DMS114 treated with DMSO at 0.1 percent for 48 hours (cell line): ENCODE results near the gene YY1.
A peak's percentile ranks its signal among the peaks of the same experiment; 100 is the strongest.
"Not testable (repeated sequence)": the region's sequence is repeated elsewhere in the genome, so short reads cannot be mapped to it uniquely, and the experiment has no call there.

ENCODE experiments used
- DNase-seq: peaks from one replicate; lab custom pipeline; 2025; ENCODE audit not compliant: unreplicated experiment; lab: John Stamatoyannopoulos, UW

YY1 gene

GRCh38 chr14:100283436-100283835, 44.5 kb downstream of the YY1 start:
- DNase-seq = not testable (repeated sequence)

- DNase-seq = no peak
Observed at GRCh38 chr14:100283984-100284881, 45.3 kb downstream of the YY1 start.

DNA sequence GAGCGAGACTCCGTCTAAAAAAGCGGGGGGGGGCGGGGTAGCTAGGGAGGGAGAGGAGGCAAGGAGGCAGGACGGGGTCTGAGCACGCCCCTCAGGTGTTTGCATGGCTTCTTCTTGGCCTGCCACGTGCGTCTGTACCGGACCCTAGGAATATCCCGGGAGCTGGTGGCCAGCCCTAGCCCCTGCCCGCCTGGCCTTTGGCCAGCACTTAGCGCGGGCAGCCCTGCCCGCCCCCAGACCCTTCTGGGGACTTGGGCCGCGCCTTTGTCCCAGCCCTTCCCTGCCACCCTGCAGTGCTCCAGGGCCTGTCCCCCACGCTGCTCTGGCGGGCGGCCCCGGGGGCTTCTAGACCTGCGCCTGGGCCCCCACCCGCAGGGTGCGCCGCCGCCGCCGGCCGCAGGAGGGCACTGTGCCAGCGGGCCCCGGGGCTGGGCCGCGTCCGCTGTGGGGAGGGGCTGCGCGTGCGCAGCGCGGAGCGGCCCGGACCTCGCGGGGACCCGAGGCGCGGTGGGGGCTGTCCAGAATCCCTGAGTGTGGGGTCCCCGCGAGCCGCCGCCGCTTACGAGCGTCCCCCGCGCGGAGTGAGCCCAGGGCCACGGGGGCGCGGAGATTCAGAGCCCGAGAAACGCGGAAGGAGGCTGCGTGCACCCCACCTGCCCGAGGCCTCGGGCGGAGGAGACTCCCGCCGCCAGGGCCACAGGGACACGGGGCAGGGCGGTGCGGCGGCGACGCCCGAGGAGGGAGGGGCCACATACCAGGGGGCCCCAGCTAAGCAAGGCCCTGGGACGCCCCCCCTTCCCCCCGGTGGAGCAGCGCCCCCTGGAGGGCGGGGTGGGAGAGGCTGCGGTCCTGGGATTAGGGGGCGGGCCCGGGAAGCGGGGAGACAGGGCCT, 46.3 kb downstream of the YY1 start:
- DNase-seq = peak; percentile 12

DNA sequence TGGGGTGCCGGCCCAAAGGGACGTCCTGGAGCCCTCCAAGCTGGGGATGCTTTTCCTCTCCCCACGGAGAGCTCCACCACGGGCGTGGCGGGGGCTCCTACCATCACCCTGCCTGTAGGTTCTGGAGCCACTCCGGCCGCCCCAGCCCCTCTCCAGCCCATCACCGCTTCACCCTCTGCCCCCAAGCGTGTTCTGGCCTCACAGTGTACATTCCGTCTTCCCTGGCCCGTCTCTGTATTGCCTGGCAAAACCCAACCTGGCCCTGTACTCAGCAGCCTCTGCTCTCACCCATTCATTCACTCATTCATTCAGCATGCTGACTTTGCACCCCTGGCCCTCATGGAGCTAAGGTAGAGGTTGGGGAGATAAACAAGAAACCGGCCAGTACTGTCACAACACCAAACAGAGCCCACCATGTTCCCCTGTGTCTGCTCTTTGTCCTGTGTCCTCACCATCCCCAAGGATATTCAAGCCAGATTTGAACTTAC, 47.0 kb downstream of the YY1 start:
- DNase-seq = no peak

GRCh38 chr14:100286484-100287191, 47.7 kb downstream of the YY1 start:
- DNase-seq = no peak

- no peak for DNase-seq
Observed at GRCh38 chr14:100287202-100287997, 48.5 kb downstream of the YY1 start.

GRCh38 chr14:100287998-100288295, 49.0 kb downstream of the YY1 start:
- not testable (repeated sequence) for DNase-seq

- DNase-seq = no peak
Observed at GRCh38 chr14:100288382-100289185, 49.6 kb downstream of the YY1 start.

DNA sequence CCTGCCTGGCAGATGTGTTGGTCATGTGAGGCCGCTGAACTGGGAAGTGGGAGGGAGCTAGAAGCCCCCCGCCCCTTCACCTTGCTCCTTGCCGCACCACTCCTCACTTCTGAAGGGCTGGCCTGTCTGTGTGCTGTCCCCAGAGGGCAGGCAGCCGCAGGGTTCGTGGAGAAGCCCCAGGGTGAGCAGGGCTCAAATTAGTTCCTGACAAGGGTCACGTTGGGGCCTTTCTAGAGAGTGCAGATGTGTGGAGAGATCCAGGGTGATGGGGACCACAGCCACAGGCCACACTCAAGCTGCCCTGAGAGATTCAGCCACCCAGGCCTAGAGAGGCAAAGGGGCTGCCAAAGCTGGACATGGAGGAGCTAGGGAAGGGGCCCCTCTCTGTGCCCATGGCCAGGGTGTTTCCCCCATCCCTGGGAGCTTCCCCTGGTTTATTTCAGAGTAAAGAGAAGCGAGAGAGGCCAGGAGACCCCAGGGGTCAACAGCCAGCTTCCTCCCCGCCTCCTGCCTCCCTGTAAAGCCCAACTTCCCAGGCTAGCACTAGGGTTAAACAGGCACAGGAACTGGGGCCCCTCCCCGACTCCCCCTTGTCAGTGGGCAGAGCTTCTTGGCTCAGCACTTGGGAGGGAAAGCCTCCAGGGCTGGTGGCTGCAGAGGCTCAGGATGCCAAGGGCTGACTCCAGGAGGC, 51.1 kb downstream of the YY1 start:
- no peak for DNase-seq

DNA sequence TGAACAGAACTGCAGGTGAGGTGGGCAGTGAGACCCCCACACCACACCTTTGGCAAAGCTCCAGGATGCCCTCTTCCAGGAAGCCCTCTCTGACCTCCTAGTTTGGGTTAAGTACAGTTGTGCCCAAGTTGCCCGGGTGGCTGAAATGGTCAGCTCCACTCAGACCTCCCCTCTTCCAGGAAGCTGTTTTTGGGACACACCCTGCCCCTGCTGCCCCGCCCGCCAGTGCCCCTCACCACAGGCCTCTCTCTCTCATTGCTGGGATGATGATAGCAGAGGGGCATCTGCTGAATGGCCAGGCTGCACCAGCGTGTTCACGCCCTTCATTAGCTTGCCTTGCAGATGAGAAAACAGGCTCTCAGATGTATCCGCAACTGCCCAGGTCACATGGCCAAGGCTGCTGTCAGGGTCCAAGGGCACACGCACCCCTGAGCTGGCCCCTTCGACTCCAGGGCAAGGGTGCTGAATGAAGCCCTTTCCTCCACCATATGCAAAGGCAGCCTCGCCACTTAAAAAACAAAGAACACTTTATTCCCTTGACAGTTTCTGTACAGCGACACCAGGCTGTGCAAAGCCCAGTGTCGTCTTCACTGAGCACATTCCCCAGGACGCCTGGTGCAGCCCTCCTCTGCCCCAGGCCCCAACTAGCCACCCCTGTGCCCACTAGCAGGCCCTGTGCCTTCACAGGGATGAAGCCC, 51.8 kb downstream of the YY1 start:
- DNase-seq = no peak

DNA sequence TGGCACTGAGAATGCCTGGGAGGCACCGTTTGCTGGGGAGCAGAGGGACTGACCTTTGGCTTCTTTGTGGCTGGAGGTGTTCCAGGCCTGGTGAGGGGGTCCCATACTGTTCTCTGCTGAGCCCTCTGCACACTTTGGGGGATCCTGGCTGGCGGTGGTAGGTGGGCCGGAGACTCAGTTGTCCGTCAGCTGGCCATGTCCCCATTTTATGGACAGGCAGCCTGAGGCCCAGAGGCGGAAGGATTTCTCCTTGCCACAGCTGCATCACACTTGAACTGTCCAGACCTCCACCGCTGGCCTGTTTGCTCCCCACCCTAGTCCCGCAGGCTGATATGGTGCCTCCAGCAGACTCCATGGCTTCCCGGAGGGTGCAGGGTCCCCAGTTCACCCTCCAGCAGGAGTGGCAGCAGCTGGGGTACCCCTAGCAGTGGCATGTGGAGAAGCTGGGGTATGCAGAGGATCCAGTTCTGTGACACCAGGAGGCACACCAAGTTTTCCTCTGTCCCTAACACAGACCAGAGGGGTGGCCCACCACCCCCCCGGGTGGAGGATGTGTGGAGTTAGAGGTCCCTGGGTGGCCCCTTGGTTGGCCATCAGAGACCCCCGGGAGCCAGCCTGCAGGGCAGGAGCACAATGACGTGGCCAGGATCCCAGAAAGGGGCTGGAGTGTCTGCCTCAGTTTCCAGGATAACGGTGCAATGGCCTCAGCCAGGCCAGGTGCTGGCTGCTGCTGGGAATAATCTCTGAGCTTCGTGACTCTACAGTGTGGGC, 52.5 kb downstream of the YY1 start:
- DNase-seq = no peak

GRCh38 chr14:100292301-100292775, 53.4 kb downstream of the YY1 start:
- DNase-seq = no peak

DNA sequence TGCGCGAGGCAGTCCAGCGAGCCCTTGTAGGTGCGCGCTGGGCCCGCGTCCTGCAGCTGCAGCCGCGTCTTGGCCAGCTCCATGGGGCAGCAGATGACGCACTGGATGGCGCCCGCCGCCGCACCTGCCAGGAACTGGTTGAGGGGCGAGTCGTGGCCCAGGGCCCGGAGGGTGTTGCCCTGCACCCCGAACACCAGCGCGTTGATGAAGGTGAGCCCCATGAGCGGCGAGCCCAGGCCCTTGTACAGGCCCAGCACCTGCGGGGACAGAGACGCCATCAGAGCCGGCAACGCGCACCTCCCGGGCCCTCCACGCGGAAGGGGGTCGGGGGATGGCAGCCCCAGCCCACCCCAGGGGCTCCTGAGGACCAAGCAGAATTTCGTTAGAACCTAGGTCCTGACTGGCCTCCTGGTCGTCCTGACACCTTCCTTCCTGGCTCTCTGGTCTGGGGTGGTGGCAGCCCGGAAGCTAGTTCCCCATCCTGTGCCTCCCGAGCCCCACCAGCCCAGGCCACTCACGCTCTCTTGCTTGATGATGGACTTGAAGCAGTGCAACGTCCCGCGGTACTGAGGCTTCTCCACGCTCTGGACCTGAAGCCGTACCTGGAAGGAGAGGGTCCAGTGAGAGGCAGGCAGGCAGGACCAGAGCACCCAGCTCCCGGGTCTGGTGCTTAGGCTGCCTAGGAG, 54.0 kb downstream of the YY1 start:
- DNase-seq = no peak

- DNase-seq = no peak
Observed at GRCh38 chr14:100293497-100294212, 54.7 kb downstream of the YY1 start.

DNA sequence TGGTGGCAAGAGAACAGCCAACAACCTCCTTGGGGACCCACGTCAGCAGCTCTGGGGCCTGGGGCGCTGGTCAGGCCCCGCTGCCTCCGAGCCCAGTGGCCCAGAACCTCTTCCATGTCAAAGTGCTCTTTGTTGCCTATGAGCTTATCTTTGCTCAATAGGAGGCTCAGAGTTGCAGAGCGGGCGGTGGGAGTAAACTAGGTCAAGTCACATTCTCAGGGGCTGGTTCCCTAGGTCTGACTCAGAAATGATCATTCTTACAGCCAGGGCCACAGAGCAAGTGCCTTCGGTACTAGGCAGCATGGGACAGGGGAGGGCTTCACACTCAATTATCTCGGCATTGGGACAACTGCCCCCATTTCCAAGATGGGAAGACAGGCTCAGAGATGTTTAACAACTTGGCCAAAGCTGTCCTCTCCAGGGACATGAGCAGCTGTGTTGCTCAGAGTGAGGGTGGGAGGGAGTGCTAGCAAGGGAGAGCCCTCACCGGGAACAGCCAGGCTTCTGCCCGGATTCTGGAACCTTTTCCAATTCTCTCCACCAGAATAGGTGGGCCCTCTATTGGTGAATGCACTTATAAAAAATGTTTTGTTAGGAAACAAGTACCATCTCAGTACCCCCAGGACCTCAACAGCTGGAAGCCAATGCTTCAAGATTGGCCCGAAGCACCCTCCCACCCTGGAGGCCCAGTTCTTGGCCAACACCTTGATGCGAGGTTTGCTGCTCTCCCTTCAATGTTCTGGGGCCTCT, 55.4 kb downstream of the YY1 start:
- DNase-seq = no peak

GRCh38 chr14:100294963-100295330, 56.0 kb downstream of the YY1 start:
- DNase-seq = no peak
